Heart left ventricle (tissue), 16 donors: ENCODE results near the gene PDE6C. TPM values are rescaled to one million over a fixed set of nuclear protein-coding genes. Genes with fewer than 3 reads are reported as not detected.

ENCODE experiments used
- ATAC-seq, 4 donors: fragments of 200-7000 bp; cut with Tn5 transposase; one replicate each; pipeline ENCODE4 v1.9.1; 2020 to 2022; ENCODE audit warnings: moderate library complexity in 4 of 4, mild to moderate bottlenecking in 3 of 4, moderate number of reproducible peaks in 1 of 4
- DNase-seq, 5 donors: peaks; one replicate each; pipeline ENCODE4 v3.0.0-alpha.2; 2020
- H3K27ac ChIP-seq, 12 donors: fragments of 200-600 bp; sonication (generic) in 4 of 12; one replicate each; pipeline versions ENCODE4 v1.5.0 to v1.8.0; 2016 to 2022; ENCODE audit warnings: mild to moderate bottlenecking in 2 of 12
- H3K27me3 ChIP-seq, 9 donors: fragments of 200-600 bp; sonication (generic) in 2 of 9; one replicate each; pipeline versions ENCODE4 v1.5.1 to v1.8.0; 2016 to 2022; ENCODE audit warnings: mild to moderate bottlenecking in 3 of 9
- H3K36me3 ChIP-seq, 9 donors: fragments of 200-600 bp; sonication (generic) in 2 of 9; one replicate each; pipeline versions ENCODE4 v1.5.0 to v1.8.0; 2018 to 2022; ENCODE audit warnings: mild to moderate bottlenecking in 2 of 9
- H3K4me1 ChIP-seq, 12 donors: fragments of 200-600 bp; sonication (generic) in 4 of 12; one replicate each; pipeline versions ENCODE4 v1.5.0 to v1.8.0; 2016 to 2022; ENCODE audit warnings: mild to moderate bottlenecking in 3 of 12
- H3K4me3 ChIP-seq, 12 donors: fragments of 200-600 bp; sonication (generic) in 4 of 12; one replicate each; pipeline versions ENCODE4 v1.5.0 to v1.8.0; 2017 to 2022; ENCODE audit warnings: mild to moderate bottlenecking in 9 of 12, moderate library complexity in 4 of 12
- H3K9me3 ChIP-seq, 12 donors: fragments of 200-600 bp; sonication (generic) in 4 of 12; one replicate each; pipeline versions ENCODE4 v1.5.0 to v1.8.0; 2016 to 2022; ENCODE audit warnings: mild to moderate bottlenecking in 1 of 12
- POLR2A ChIP-seq, 2 donors: fragments of 450-650 bp; IDR thresholded peaks; one replicate each; pipeline ENCODE4 v1.6.1; 2017; ENCODE audit warnings: antibody characterized with exemption in 2 of 2, mild to moderate bottlenecking in 2 of 2, moderate library complexity in 2 of 2
- WGBS, 4 donors: extraction: QIAGEN DNeasy Blood & Tissue Kit in 2 of 4; methylation state at CpG; one replicate each; pipeline versions ENCODE4 v1.1.5 to v1.1.7; 2013 to 2018; 5-methylcytosine and 5-hydroxymethylcytosine counted together
- intact Hi-C, 10 donors: fragments of 100-400 bp; cut with DNase I; formaldehyde crosslinking; loops; one replicate each; pipeline versions ENCODE4 v1.11.1 to v1.14.2; 2022
- polyA plus RNA-seq, 2 donors: library from polyadenylated mRNA; stranded (reverse); fragments of 200-250 nt; gene quantifications; one replicate each; pipeline ENCODE4 v1.2.3, GENCODE V29; 2013
- total RNA-seq, 9 donors: library from RNA; depleted of rRNA in 2 of 9; stranded (reverse); fragments of >200 nt in 2 of 9; fragmentation: NEBNext Ultra II Directional in 3 of 9; extraction: Animal tissue kit (Norgen Biotek cat#: 25700) in 3 of 9; gene quantifications; one replicate each; pipeline versions ENCODE4 v1.1.0 to v1.2.4, GENCODE V29; 2016 to 2023
- TF ChIP-seq, protein P1 (sequence below), 12 donors: fragments of 200-600 bp; sonication (generic) in 4 of 12; IDR thresholded peaks; one replicate each; pipeline versions ENCODE4 v1.5.0 to v1.8.0; 2018 to 2022; ENCODE audit warnings: antibody characterized with exemption in 12 of 12, mild to moderate bottlenecking in 5 of 12
- donor health status: ischemic (EF 13 %, LVEDD 7.1; RV severe dilation, severe dysfunction).
- donor health status: healthy with polysubstance abuse.
- donor health status: DM: no; HTN: yes; CAD: no.
- donor health status: DM: no; HTN: no; CAD: no.
- donor health status: ischemic (EF 25% LVEDD 6.9; RV normal size, moderate dysfunction).
- donor health status: ischemic (EF 25% LVEDD 5.7; RV mildly dilated, moderate dysfunction).
- donor health status: healthy.
- donor health status: DM: yes; HTN: yes; CAD: no.
- donor health status: ischemic (EF 35%, LVEDD 5.7; RV mildly dilated, moderate dysfunction).
- donor health status: nonischemic (EF 11% LVEDD 7.7; RV severe dilation, severe dysfunction).
- donor health status: DM: yes; HTN: yes; CAD: no.
- donor health status: PGD.
- donor health status: ischemic (EF 29% LVEDD 5.4; RV normal size, mild dysfunction).
- donor health status: nonischemic (EF 23%, LVEDD 6.1; RV moderate dilation, normal function).

PDE6C gene
- total and polyA plus RNA-seq, 11 donors = not detected

DNA sequence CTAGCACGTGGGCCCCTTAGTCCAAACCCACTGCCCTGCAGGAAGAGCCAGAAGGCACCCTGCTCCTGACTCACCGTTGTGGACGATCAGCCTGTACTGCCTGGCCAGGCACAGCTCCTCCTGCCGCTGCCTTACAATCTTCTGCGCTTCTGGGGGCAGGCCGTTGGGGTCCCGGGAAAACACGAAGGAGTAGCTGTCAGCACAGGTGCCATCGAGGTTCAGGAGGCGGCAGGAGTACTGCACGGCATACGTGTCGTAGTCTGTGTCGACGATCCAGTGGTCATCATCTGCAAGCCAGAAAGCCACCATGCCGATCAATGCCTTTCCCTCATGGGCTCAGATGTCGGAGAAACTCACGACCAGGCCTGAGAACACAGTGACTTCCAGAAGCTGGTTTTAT is 18.6 kb upstream of the PDE6C start:
- intact Hi-C loops = no loop called here
- DNase-seq = no peak
- no peak for ATAC-seq
- H3K36me3 ChIP-seq = no peaks in the 10 kb centered on the region
- no peak overlapping the region for H3K27ac ChIP-seq
- peaks cover 0 to 10% (median 0%) of the 10 kb centered on the region in 12 donors for H3K4me1 ChIP-seq
- WGBS, 4 donors = 86 to 89% (median 87%) methylated on average over 18 of the region's 18 CpGs
- TF ChIP-seq, protein P1, sequence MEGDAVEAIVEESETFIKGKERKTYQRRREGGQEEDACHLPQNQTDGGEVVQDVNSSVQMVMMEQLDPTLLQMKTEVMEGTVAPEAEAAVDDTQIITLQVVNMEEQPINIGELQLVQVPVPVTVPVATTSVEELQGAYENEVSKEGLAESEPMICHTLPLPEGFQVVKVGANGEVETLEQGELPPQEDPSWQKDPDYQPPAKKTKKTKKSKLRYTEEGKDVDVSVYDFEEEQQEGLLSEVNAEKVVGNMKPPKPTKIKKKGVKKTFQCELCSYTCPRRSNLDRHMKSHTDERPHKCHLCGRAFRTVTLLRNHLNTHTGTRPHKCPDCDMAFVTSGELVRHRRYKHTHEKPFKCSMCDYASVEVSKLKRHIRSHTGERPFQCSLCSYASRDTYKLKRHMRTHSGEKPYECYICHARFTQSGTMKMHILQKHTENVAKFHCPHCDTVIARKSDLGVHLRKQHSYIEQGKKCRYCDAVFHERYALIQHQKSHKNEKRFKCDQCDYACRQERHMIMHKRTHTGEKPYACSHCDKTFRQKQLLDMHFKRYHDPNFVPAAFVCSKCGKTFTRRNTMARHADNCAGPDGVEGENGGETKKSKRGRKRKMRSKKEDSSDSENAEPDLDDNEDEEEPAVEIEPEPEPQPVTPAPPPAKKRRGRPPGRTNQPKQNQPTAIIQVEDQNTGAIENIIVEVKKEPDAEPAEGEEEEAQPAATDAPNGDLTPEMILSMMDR (IDR thresholded peaks at IDR 0.05) = no peak
- no peak for TF ChIP-seq POLR2A (IDR thresholded peaks at IDR 0.05)
- H3K9me3 ChIP-seq = no peaks in the 10 kb centered on the region
- H3K27me3 ChIP-seq = peaks cover 0 to 4% (median 0%) of the 10 kb centered on the region in 9 donors
- H3K4me3 ChIP-seq = no peak overlapping the region

GRCh38 chr10:93594518-93594917 is 17.8 kb upstream of the PDE6C start:
- H3K27ac ChIP-seq = no peak overlapping the region
- intact Hi-C loops = no loop called here
- peaks cover 0 to 10% (median 0%) of the 10 kb centered on the region in 12 donors for H3K4me1 ChIP-seq
- TF ChIP-seq POLR2A (IDR thresholded peaks at IDR 0.05) = no peak
- TF ChIP-seq, protein P1 (IDR thresholded peaks at IDR 0.05) = no peak
- no peak overlapping the region for H3K4me3 ChIP-seq
- peaks cover 0 to under 1% (median 0%) of the 10 kb centered on the region in 9 donors for H3K27me3 ChIP-seq
- H3K36me3 ChIP-seq = no peaks in the 10 kb centered on the region
- WGBS, 4 donors = 79 to 90% (median 84%) methylated on average over 7 of the region's 7 CpGs
- ATAC-seq (no peak), DNase-seq (no peak)
- no peaks in the 10 kb centered on the region for H3K9me3 ChIP-seq

DNA sequence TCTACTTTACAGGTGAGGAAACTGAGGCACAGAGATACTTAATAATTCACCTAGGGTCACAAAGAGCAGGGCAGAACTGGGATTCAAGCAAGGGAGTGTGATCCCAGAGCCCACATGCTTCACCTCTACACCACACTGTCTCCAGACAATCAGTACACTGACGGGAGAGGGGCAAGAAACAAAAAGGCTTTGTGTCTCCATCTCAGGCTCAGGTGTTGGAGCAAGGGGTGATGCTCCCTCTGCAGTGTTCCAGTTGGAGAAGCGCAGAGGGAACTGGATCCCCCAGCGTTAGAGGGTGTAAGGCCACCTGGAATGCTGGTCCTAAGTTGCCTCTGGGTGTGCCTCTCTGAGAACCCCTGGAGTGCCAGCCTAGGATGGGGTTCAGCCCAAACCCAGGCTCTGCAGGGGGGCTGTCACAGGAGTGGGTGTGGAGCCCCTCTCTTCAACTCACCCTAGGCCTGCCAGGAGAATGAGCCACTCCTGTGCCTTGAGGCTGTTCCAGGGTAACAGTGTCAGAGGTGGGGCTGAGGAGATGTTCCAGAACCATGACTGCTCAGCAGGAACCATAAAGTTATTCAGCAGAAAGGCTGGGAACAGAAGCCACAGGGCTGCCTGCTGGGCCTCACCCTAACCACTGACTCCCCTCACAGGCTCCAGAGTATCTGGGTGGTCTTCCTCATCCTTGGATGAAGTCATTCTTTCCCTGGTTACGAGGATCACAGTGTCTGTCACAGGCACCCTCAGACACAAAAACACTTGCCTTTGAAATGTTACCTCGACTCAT is 16.8 kb upstream of the PDE6C start:
- DNase-seq (no peak), ATAC-seq (no peak)
- Histone ChIP-seq H3K4me1 (peaks cover 0 to 10% (median 0%) of the 10 kb centered on the region in 12 donors), H3K4me3 (no peak overlapping the region), H3K36me3 (no peaks in the 10 kb centered on the region), H3K27ac (no peak overlapping the region), H3K9me3 (no peaks in the 10 kb centered on the region), H3K27me3 (peaks cover 0 to 11% (median 1%) of the 10 kb centered on the region in 9 donors)
- 71 to 87% (median 80%) methylated on average over 5 of the region's 5 CpGs for WGBS, 4 donors
- TF ChIP-seq, protein P1 (IDR thresholded peaks at IDR 0.05) = no peak
- no peak for TF ChIP-seq POLR2A (IDR thresholded peaks at IDR 0.05)
- intact Hi-C loops = no loop called here

DNA sequence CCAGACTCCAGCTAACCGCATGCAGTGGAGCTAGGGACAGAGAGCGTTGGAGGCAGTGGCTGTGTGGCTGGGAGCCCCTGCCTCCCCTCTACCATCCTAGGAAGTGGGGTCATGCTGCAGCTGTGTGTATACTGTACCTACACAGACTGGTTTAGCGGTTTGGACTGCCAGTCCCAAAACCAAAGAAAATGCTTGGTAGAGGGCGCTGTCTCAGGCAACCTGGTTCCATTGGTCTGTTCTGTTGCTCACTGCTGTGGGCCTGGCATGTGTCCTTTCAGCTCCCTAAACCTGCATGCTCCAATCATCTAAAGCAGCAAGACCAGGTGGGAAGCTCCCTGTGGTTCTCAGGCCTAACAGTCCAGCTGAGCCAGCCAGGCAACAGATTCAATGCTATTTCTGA is 15.8 kb upstream of the PDE6C start:
- H3K36me3 ChIP-seq = no peaks in the 10 kb centered on the region

More for the DNA sequence above, 15.8 kb upstream of the PDE6C start:
- no peak for TF ChIP-seq POLR2A (IDR thresholded peaks at IDR 0.05)
- TF ChIP-seq, protein P1 (IDR thresholded peaks at IDR 0.05) = no peak
- intact Hi-C loops = no loop called here
- 79 to 88% (median 84%) methylated on average over 4 of the region's 4 CpGs for WGBS, 4 donors
- Histone ChIP-seq H3K4me1 (peaks cover 0 to 12% (median 5%) of the 10 kb centered on the region in 12 donors), H3K4me3 (no peak overlapping the region), H3K9me3 (no peaks in the 10 kb centered on the region), H3K27ac (no peak overlapping the region), H3K27me3 (peaks cover 0 to 21% (median 8%) of the 10 kb centered on the region in 9 donors)
- DNase-seq = no peak
- no peak for ATAC-seq
